HFF-Myc (cell line): ENCODE results near the gene GTF2B.
"Not testable (repeated sequence)": the region's sequence is repeated elsewhere in the genome, so short reads cannot be mapped to it uniquely, and the experiment has no call there.

Experiments used
- DNase-seq: peaks from one replicate; pipeline ENCODE4 v3.0.0-alpha.2; 2011; ENCODE audit warnings: low read depth; ENCODE audit errors: extremely low read depth
- H3K4me3 ChIP-seq: replicated peaks from 2 replicates; pipeline ENCODE4 v1.5.1; 2011; ENCODE audit warnings: low read depth, mild to moderate bottlenecking, control low read depth, low read length
- TF ChIP-seq, protein P1 (sequence below): IDR thresholded peaks from 2 replicates; pipeline ENCODE4 v1.5.1; 2012; ENCODE audit warnings: mild to moderate bottlenecking, low read depth, low read length, control low read depth; ENCODE audit errors: missing control alignments

GTF2B gene

DNA sequence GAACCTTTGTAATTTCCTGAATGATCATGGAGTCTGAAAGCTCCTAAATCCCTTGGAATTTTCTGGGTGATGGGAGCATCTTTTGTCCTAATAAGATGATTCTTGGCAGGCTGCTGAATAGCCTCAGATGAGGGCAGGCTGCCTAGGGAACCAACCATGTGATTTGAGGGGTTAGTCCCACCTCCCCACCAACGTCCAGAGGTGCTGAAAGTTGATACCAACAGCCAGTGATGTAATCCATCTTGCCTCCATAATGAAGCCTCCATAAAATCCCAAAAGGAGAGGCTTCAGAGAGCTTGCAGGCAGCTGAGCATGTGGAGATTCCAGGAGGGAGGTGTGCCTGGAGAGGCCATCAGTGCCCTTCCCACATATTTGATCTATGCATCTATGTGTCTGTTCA lies 43.7 kb downstream of the GTF2B start:
- TF ChIP-seq, protein P1, sequence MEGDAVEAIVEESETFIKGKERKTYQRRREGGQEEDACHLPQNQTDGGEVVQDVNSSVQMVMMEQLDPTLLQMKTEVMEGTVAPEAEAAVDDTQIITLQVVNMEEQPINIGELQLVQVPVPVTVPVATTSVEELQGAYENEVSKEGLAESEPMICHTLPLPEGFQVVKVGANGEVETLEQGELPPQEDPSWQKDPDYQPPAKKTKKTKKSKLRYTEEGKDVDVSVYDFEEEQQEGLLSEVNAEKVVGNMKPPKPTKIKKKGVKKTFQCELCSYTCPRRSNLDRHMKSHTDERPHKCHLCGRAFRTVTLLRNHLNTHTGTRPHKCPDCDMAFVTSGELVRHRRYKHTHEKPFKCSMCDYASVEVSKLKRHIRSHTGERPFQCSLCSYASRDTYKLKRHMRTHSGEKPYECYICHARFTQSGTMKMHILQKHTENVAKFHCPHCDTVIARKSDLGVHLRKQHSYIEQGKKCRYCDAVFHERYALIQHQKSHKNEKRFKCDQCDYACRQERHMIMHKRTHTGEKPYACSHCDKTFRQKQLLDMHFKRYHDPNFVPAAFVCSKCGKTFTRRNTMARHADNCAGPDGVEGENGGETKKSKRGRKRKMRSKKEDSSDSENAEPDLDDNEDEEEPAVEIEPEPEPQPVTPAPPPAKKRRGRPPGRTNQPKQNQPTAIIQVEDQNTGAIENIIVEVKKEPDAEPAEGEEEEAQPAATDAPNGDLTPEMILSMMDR, result no peak
- H3K4me3 ChIP-seq, result no peak overlapping the region
- DNase-seq, result peak; percentile 10

DNA sequence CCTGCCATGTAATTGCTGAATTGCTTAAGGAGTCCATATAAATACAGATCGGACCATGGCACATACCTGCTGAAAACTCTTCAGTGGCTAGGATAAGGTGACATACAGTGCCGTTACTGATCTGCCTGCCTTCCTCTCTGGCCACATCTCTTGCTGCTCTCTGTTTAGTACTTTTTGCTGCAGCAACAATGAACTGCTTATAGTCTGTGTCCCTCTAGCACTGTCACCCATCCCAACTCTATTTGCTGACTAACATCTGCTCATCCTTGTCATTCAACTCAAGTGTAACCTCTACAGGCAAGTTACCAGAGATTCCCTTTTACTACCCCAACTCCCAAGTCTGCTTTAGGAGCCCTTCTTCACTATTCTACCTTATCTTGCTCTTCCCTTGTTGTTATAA lies 65.6 kb downstream of the GTF2B start:
- H3K4me3 ChIP-seq, result no peak overlapping the region
- TF ChIP-seq, protein P1, result no peak
- no peak for DNase-seq

DNA sequence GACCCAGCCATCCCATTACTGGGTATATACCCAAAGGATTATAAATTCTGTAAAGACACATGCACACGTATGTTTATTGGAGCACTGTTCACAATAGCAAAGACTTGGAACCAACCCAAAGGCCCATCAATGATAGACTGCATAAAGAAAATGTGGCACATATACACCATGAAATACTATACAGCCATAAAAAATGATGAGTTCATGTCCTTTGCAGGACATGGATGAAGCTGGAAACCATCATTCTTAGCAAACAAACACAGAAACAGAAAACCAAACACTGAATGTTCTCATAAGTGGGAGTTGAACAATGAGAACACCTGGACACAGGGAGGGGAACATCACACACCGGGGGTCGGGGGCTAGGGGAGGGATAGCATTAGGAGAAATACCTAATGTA lies 71.7 kb downstream of the GTF2B start:
- not testable (repeated sequence) for DNase-seq, H3K4me3 ChIP-seq

DNA sequence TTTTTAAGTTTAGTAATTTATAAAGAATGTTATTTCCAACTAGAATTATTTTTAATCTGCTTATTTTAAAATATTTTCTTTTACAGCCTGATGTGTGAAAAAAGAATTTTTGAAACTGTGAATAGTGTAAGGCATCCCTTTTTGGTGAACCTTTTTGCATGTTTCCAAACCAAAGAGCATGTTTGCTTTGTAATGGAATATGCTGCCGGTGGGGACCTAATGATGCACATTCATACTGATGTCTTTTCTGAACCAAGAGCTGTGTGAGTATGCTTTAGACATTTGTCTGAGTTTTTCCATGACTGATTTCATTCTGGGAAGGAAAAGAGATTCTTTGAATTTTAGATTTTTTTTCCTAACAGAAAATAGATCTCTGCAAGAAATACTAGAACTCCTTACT lies 77.9 kb downstream of the GTF2B start:
- TF ChIP-seq, protein P1, result no peak

DNA sequence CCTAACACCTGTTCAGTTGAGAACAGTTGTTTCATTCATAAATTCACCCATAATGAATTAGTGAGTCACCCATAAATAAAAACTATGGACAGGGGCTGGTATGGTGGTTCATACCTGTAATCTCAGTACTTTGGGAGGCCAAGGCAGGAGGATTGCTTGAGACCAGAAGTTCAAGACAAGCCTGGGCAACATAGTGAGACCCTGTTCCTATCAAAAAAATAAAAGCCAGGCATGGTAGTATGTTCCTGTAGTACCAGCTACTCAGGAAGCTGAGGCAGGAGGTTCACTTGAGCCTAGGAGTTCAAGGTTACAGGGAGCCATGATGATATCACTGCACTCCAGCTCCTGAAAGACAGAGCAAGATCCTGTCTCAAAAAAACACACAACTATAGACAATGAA lies 79.0 kb downstream of the GTF2B start:
- no peak for DNase-seq
- TF ChIP-seq, protein P1, result no peak

More for the DNA sequence above, 77.9 kb downstream of the GTF2B start:
- DNase-seq, result no peak
- H3K4me3 ChIP-seq, result no peak overlapping the region

DNA sequence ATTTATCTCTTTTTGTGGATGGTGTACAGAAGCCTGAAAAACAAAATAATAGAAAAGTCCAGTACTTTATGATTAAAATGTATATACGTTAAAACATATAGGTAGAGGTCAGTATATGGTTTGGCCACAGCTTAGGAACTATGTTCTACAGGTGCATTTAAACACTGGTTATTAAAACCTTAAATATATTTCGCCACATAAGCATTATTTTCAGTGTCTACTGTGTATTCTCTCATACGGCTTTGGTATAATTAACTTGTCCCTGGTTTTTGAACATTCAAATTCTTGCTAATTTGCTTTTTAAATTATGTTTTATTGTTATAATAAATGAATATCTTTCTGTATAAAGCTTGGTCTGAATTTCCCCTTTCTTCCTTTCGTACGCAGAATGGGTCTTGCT lies 87.9 kb downstream of the GTF2B start:
- no peak for DNase-seq
- TF ChIP-seq, protein P1, result no peak
- H3K4me3 ChIP-seq, result no peak overlapping the region

More for the DNA sequence above, 79.0 kb downstream of the GTF2B start:
- no peak overlapping the region for H3K4me3 ChIP-seq

DNA sequence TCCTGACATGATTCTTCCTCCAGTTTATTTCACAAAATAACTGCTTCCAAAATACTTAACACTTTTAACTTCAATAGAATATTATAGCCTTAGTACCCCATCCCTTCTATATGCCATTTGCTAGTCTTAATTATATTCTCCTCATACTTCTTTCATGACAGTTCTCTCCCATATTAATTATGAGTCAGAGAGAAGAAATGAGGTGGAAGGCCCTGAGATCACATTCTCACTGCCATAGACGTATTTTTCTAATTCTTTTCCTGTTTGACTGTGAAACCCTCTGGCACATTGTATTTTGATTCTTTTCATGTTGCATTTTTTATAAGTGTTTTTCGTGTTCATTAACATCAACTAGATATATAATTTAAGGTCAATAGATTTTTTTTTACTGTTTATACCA lies 88.4 kb downstream of the GTF2B start:
- H3K4me3 ChIP-seq, result no peak overlapping the region
- DNase-seq, result no peak
- TF ChIP-seq, protein P1, result no peak
